GM19455 (cell line): ENCODE measurements around the gene SELP.
"Not testable (repeated sequence)": the region's sequence is repeated elsewhere in the genome, so short reads cannot be mapped to it uniquely, and the experiment has no call there.

Experiments
- ATAC-seq: cut with Tn5 transposase; IDR thresholded peaks from one replicate; pipeline ENCODE4 v1.9.1; 2021; ENCODE audit not compliant: unreplicated experiment

Gene SELP

DNA sequence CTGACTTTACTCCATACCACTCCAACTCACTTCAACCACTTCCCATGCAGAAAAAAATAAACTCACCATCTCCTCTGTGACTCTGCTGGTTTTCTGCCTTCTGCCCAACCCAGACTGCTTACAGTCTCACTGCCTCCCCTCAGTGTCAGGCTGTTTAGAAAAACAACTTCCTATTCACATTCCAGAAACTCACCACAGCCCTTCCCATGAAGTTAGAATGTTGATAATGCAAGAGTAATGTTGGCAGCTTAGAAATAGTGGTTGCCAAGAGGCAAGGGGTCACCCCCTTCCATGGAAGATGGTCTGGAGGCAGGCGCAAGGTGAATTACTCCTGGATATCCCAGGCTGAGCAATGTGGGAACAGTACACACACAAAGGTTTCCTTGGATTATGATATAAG, at the start of gene SELP:
TSS of gene SELP (minus strand) at position 119 of the 400 bp plus-strand sequence. CDS start at position 69, 50 bp downstream.
- ATAC-seq, result no peak

DNA sequence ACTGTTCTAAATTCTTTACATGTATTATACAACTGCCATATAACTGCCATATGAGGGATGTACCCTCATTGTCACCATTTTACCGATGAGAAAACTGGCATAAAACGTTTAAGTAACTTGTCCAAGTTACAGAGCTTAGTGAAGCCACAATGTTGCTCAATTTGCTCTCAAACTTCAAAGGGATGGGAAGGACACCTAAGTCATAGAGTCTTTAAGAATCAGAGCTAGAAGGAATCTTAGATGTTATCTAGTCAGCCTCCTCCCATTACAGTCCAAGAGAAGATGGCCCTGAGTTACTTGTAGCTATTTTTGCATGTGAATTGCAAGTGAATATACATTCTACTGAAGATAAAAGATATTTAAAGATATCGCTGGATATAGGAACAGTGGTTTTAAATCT, 49.8 kb upstream of the SELP start:
- no peak for ATAC-seq

DNA sequence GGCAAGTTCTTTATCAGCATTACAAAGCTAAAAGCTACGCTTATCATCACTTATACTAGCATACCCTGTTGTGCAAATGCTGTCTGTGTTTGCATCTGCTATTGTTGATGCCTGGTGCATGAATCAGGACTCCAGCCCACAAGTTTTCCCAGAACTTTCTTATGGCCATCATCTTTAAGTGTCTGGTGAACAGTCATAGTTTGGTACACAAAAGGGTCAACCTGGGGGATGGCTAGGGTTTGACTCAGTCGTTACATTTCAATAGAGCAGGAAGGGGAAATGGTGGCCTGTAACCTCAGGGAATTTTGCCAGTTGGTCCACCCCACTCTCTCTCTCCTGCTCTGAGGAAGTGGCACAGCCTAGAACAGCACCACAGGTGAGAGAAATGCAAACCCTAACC, 46.1 kb upstream of the SELP start:
- ATAC-seq, result no peak

DNA sequence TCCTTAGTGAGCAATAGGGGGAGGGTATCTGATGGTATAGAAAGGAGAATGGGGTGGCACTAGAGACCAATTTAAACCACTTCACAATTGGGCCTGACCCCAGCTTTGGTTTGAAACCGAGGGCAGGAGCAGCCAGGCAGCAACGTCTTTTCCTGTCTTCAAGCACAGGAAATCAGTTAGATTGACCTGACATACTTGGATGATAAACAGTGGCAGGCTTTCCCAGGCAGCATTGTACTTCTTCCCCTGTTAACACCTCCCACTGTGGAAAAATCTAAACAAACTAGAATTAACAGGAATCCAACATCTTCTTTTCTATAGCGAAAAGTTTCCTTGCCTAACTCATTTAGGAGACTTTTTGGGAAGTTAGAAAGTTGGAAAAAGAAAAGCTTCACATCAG, 40.9 kb upstream of the SELP start:
- ATAC-seq, result no peak

DNA sequence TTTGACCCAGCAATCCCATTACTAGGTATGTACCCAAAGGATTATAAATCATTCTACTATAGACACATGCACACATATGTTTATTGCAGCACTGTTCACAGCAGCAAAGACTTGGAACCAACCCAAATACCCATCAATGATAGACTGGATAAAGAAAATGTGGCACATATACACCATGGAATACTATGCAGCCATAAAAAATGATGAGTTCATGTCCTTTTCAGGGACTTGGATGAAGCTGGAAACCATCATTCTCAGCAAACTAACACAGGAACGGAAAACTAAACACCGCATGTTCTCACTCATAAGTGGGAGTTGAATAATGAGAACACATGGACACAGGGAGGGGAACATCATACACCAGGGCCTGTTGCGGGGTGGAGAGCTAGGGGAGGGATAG, 40.3 kb upstream of the SELP start:
- ATAC-seq, result not testable (repeated sequence)

DNA sequence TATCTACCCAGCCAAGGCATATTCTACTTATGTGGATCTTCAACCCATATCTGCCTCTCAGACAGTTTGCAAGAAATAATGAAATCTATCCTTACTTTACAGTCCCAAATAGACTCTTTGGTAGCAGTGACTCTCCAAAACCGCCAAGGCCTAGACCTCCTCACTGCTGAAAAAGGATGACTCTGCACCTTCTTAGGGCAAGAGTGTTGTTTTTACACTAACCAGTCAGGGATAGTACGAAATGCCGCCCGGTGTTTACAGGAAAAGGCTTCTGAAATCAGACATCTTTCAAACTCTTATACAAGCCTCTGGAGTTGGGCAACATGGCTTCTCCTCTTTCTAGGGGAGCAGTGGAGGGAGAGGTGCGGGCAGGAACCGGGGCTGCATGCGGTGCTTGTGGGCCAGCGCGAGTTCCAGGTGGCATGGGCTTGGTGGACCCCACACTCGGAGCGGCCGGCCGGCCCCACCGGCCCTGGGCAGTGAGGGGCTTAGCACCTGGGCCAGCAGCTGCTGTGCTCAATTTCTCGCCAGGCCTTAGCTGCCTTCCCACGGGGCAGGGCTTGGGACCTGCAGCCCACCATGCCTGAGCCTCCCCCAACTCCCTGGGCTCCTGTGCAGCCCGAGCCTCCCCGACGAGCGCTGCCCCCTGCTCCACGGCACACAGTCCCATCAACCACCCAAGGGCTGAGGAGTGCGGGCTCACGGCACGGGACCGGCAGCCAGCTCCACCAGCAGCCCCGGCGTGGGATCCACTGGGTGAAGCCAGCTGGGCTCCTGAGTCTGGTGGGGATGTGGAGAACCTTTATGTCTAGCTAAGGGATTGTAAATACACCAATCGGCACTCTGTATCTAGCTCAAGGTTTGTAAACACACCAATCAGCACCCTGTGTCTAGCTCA, 38.0 kb upstream of the SELP start:
- ATAC-seq, result not testable (repeated sequence)

DNA sequence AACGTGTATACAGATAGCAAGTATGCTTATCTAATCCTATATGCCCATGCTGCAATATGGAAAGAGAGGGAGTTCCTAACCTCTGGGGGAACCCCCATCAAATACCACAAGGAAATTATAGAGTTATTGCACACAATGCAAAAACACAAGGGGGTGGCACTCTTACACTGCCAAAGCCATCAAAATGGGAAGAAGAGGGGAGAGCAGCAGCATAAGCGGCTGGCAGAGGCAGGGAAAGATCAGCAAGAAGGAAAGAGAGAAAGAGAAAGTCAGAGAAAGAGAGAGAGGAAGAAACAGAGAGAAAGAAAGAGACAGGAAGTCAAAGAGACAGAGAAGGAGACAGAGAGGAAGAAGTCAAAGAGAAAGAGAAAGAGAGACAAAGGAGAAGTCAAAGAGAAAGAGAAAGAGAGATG, 37.3 kb upstream of the SELP start:
- ATAC-seq, result not testable (repeated sequence)

DNA sequence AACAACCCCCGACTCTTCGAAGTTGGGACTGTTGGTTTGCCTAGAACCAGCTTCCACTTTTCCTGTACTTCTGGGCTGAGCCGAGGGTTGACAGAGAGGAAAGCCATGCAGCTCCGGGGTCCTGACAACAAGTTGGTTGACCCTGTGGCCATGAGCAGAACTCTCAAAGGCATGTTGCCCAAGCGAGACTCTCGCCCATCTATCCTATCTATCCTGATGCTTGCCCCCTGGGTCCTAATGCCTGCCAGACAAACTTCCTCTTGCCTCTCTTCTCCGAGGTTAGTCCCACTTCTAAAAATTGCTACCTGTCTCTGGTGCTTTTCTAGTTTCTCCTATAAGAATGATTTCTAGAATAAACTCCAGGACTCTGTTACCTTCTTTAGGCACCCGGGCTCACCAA, 32.8 kb upstream of the SELP start:
- not testable (repeated sequence) for ATAC-seq

DNA sequence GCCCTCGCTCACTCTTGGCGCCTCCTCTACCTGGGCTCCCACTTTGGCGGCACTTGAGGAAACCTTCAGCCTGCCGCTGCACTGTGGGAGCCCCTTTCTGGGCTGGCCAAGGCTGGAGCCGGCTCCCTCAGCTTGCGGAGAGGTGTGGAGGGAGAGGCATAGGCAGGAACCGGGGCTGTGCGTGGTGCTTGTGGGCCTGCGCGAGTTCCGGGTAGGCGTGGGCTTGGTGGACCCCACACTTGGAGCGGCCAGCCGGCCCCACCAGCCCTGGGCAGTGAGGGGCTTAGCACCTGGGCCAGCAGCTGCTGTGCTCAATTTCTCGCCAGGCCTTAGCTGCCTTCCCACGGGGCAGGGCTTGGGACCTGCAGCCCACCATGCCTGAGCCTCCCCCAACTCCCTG, 31.1 kb upstream of the SELP start:
- not testable (repeated sequence) for ATAC-seq

DNA sequence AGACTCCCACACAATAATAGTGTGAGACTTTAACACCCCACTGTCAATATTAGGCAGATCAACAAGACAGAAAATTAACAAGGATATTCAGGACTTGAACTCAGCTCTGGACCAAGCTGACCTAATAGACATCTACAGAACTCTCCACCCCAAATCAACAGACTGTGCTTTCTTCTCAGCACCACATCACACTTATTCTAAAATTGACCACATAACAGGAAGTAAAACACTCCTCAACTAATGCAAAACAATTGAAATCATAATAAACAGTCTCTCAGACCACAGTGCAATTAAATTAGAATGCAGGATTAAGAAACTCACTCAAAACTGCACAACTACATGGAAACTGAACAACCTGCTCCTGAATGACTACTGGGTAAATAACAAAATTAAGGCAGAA, 28.9 kb upstream of the SELP start:
- not testable (repeated sequence) for ATAC-seq

DNA sequence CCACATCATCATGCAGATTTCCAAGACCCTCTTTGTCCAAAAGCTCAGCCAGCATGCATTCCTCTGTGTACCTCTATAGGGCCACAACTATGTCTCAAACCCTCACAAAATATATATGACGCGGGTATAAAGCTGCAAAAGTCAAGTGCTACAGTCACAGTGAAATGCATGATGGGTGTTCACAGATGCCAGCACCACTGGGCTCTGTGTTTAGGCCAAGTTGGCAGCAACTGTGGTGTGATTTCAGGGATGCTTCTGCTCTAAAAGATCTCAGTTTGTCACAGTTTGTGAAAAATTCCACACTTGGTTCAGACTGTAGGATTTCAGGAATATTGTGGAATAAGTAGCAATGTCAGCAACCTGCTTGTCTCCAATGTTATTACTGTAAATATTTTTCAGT, 23.9 kb upstream of the SELP start:
- ATAC-seq, result no peak

DNA sequence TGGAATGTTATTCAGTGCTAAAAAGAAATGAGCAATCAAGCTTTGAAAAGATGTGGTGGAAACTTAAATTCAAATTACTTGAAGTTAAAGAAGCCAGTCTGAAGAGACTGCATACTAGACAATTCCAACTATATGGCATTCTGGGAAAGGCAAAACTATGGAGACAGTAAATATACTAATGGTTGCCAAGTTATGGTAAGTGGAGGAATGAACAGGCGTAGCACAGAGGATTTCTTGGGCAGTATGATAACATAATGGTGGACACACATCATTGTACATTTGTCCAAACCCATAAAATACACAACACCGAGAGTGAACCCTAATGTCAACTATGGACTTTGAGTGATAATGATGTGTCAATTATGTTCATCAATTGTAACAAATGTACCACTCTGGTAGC, 21.1 kb upstream of the SELP start:
- no peak for ATAC-seq

DNA sequence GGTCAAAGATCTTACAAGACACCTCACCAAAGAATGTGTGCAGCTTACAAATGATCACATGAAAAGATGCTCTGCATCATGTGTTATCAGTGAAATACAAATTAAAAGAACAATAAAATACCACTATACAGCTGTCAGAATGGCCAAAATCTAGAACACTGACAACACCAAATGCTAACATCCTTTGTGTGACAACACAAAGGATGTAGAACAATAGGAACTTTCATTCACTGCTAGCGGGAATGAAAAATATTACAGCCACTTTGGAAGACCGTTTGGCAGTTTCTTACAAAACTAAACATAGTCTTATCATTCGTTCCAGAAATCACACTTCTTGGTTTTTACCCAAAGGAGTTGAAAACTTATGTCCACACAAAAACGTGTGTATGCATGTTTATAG, 20.6 kb upstream of the SELP start:
- no peak for ATAC-seq

DNA sequence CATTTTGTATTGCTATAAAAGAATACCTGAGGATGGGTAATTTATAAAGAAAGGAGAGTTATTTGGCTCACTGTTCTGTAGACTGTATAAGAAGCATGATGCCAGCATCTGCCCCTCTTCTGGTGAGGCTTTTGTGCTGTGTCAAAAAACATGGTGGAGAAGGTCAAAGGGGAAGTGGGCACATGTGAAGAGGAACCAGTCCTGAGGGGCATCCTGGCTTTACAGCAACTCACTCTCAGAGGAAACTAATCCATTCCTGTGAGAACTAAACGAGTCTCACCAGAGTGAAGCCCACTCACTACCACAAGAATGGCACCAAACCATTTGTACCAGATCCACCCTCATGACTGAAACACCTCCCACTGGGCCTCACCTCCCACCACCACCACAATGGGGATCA, 18.8 kb upstream of the SELP start:
- no peak for ATAC-seq

DNA sequence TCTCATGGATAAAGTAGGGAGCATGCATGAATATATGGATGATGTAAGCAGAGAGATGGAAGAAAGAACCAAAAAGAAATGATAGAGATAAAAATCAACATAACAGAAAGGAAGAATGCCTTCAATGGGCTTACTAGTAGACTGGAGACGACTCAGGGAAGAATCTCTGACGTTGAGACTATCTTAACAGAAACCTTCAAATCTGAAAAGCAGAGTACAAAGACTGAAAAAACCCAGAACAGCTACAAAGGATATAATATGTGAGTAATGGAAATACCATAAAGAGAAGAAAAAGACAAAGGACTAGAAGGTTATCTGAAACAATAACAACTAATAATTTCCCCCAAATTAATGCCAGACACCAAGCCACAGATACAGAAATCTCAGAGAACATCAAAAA, 18.3 kb upstream of the SELP start:
- ATAC-seq, result no peak

DNA sequence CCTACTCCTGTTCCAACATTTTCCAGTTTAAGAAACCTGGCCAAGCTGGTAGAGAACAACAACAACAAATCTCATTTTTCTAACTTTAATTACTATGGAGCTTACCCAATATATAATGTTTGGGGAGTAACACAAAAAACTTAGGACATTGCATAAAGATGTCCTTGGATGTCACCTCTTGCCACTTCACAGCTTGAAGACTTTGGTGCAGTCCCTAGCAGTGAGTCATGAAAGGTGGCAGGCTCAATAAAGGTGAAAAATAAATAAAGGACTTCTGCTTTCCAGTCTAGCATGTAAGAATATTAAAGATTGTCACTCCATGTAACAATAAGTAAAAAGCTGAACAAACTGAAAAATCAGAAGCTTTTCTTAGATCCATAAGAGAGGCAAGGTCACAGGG, 17.6 kb upstream of the SELP start:
- no peak for ATAC-seq

DNA sequence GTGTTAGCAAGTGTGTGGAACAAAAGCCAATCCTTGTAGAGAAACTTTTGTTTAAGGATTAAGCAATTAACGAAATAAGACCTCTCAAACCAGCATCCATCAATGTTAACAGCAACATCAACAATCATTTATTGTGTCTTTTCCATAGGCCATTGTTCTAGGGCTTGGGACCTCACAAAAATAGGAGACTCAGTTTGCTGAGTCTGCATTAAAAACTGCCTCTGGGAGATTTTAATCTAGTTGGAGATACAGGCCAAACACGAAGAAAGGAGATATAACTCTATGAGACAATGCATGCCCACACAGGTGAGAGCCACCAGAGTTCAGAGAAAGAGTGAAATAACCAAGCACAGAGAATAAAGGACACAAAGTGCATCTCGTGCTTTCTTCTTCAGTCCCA, 14.4 kb upstream of the SELP start:
- no peak for ATAC-seq

DNA sequence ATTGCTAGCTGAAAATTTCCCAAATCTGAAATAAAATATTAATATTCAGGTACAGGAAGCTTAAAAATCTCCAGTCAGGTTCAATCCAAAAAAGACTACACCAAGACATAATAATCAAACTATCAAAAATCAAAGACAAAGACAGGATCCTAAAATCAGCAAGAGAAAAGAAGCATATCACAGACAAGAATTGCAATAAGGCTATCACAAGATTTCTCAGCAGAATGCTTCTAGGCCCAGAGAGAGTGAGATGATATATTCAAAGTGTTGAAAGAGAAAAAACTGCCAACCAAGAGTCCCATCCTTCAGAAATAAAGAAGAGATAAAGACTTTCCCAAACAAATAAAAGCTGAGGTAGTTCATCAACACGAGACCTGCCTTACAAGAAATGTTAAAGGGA, 5.0 kb upstream of the SELP start:
- no peak for ATAC-seq

DNA sequence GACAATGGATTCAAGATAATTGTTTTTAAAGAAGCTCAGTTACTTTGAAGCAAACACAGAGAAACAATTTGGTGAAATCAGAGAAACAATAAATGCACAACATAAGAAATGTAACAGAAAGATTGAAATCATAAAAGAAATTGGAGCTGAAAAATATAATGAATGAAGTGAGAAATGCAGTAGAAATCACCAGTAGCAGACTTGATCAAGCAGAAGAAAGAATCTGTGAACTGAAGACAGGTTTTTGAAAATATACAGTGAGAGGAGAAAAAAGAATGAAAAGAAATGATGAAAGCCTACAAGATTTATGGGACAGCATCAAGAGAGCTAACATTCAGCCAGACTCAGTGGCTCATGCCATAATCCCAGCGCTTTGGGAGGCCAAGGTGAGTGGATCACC, 4.2 kb upstream of the SELP start:
- no peak for ATAC-seq

DNA sequence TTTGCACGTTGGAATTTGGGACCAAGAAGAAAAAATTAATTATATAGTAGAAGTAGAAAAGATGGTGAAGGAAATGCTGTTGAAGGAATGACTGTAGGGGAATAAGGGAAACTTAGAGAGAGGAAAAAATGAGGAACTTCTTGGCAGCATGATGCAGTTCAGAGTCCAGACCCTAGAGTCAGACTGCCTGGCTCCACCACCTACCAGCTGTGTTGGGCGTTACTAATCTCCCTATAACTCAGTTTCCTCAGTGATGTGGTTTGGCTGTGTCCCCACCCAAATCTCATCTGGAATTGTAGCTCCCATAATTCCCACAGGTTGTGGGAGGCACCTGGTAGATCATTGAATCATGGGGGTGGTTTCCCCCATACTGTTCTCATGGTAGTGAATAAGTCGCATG, 1.3 kb upstream of the SELP start:
- no peak for ATAC-seq

DNA sequence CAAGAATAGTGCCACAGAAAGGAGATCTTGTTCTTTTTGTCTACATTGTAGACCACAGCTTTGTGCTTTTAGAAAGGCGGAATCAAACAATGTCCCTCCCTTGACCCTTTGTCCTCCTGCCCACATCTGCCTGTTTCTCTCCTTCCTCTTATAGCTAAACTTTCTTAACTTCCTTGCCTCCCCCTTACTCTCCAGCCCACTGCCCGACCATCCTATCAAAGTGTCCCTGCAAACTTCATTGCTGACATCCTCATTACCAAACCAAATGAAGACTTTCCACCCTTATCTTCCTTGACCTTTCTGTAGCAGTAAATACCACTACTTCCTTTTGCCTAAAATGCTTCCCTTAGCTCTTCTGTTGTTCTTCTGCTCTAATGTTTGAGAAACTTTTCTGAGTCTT, 5.0 kb downstream of the SELP start:
- ATAC-seq, result no peak

DNA sequence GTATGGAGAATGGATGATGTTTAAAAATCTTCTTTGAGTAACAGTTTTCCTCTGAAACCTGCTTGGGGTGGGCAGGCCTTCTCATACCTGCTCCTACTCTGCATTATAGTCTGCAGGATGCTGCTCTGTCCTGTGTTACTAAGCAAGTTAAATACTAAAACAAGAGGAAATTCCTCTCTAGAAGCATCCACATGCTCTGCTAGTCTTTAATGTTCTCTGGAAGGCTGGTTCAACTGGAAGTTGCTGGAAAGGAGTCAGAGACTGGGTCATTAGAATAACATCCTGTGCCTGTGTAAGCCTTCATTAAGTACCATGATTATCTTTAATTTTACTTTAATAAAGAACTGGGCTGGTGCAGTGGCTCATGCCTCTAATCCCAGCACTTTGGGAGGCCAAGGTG, 5.8 kb downstream of the SELP start:
- no peak for ATAC-seq
